ENCODE measurements around the gene ROBO1.
A peak's percentile ranks its signal among the peaks of the same experiment; 100 is the strongest.

The ROBO1 gene

DNA sequence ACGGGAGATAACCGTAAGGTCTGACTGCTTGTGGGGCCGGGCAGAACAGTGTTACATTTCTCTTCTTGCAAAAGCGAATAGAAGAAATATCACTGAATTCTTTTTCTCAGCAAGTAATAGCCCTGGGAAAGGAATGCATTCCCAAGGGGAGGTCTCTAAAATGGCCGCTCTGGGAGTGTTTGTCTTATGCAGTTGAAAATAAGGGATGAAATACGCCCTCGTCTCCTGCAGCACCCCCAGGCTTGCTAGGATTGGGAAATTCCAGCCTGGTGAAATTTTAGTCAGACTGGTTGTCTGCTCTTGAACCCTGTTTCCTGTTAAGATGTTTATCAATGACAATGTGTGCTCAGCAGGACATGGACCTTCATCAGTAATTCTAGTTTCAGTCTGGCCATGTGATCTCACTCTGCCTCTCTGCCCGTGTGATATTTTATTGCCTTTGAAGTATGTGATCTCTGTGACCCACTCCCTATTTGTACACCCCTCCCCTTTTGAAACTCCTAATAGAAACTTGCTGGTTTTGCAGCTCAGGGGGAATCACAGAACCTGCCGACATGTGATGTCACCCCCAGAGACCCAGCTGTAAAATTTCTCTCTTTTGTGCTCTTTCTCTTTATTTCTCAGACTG lies 715.6 kb downstream of the ROBO1 start:
- TF ChIP-seq, protein P1, sequence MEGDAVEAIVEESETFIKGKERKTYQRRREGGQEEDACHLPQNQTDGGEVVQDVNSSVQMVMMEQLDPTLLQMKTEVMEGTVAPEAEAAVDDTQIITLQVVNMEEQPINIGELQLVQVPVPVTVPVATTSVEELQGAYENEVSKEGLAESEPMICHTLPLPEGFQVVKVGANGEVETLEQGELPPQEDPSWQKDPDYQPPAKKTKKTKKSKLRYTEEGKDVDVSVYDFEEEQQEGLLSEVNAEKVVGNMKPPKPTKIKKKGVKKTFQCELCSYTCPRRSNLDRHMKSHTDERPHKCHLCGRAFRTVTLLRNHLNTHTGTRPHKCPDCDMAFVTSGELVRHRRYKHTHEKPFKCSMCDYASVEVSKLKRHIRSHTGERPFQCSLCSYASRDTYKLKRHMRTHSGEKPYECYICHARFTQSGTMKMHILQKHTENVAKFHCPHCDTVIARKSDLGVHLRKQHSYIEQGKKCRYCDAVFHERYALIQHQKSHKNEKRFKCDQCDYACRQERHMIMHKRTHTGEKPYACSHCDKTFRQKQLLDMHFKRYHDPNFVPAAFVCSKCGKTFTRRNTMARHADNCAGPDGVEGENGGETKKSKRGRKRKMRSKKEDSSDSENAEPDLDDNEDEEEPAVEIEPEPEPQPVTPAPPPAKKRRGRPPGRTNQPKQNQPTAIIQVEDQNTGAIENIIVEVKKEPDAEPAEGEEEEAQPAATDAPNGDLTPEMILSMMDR (conservative IDR thresholded peaks at IDR 0.05; ENCODE audit: low read depth) = no peak
- CTCF ChIA-PET = no interaction called here
- no peak for DNase-seq (ENCODE audit: low spot score)

DNA sequence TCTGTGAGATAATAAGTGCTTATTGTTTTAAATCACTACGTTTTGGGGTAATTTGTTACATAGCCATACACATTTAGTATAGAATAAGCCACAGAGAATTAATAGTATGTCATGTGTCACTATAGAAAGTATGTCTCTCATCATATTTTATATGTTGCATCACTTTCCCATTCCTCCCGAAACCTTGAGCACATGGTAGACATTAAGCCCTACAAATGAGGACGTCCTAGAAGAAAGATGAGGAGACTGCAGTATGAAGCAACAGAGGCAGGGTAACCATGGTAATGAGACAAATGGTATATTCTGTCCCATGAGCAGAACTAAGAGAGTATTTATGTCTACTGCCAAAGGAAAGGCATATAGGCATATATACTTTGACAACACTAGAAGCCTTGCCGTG lies 720.2 kb downstream of the ROBO1 start:
- POLR2A ChIA-PET (ENCODE audit: low non-redundant PET) = no interaction called here

More for the DNA sequence above, 715.6 kb downstream of the ROBO1 start:
- POLR2A ChIA-PET (ENCODE audit: low non-redundant PET) = no interaction called here
- H3K27ac ChIP-seq = no peak overlapping the region

DNA sequence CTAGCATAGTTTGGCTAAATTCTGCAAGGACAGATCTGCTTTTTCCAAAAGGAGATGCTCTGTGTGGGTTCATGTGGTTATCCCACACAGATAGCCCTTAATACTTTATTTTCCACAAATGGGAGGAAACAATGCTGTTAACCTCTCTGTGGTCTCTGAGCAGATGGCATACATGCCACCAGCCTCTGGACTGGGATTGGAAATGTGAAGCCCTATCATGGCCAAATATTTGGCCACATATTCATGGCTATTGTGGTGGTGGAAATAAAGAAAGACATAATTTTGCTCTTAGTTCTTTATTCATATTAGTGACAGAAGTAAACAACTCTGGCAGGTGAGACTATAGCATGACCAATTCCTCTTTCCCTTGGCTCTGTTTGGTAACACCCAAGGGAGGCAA lies 726.2 kb downstream of the ROBO1 start:
- POLR2A ChIA-PET (ENCODE audit: low non-redundant PET) = no interaction called here
- TF ChIP-seq, protein P1 (conservative IDR thresholded peaks at IDR 0.05; ENCODE audit: low read depth) = no peak
- no peak overlapping the region for H3K27ac ChIP-seq
- CTCF ChIA-PET = no interaction called here
- DNase-seq (ENCODE audit: low spot score) = no peak

More for the DNA sequence above, 720.2 kb downstream of the ROBO1 start:
- H3K27ac ChIP-seq = no peak overlapping the region
- DNase-seq (ENCODE audit: low spot score) = no peak
- CTCF ChIA-PET = no interaction called here
- TF ChIP-seq, protein P1 (conservative IDR thresholded peaks at IDR 0.05; ENCODE audit: low read depth) = no peak

DNA sequence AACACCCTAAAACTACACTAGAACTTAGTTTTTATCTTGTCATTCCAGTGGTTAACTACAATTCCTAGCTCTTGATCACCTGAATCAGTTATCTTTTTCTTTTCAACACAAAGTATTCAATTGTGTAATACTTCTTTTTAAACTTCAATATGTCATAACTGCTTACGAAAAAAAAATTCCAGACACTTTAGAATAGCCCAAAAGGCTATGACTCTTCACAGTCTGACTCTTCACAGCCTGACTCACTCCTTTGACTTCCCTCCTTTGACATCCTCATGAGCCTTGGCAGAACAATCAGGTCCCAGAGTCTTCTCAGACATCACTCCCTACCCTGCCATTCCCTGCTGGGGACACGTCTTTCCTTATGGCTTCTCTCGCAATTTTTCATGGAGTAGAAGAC lies 727.1 kb downstream of the ROBO1 start:
- POLR2A ChIA-PET (ENCODE audit: low non-redundant PET) = no interaction called here
- CTCF ChIA-PET = no interaction called here
- H3K27ac ChIP-seq = no peak overlapping the region
- TF ChIP-seq, protein P1 (conservative IDR thresholded peaks at IDR 0.05; ENCODE audit: low read depth) = no peak
- DNase-seq (ENCODE audit: low spot score) = peak; percentile 26

DNA sequence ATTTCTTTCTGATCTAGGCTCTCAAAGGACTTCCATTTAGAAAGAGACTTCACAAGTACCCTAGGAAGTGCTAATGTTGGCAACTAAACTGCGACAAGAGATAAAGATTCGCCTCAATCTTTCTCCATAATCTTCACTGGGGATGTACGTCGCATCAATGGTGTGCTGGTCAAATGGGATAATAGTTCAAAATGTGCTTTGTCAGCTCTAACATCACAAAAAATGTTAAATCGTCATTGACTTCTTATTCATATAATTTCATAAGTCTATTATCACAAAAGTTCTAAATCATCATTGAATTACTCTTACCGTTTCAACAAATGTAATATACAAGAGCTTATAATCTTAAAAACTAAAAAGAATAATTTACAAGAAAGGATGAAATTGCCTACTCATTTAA lies 727.7 kb downstream of the ROBO1 start:
- POLR2A ChIA-PET (ENCODE audit: low non-redundant PET) = no interaction called here
- TF ChIP-seq, protein P1 (conservative IDR thresholded peaks at IDR 0.05; ENCODE audit: low read depth) = no peak
- no peak for DNase-seq (ENCODE audit: low spot score)
- no peak overlapping the region for H3K27ac ChIP-seq
- CTCF ChIA-PET = no interaction called here

DNA sequence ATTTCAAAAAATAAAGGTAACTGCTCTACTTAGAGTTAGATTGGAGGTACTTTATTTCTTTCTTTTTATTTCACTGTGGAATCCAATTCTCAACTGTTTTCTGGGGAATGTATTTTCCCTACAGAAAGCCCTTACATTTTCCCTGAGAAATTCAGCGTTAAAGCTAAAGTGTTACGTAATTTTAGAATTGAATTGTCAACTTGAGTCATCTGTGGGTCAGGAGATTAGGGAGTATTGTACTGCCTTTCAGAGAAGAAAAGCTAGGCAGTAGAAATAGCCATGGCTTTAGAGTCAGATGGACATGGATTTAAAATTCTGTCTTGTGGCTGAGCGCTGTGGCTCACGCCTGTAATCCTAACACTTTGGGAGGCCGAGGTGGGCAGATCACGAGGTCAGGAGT lies 728.6 kb downstream of the ROBO1 start:
- POLR2A ChIA-PET (ENCODE audit: low non-redundant PET) = no interaction called here
- CTCF ChIA-PET = no interaction called here
- H3K27ac ChIP-seq = no peak overlapping the region

More for the DNA sequence above, 728.6 kb downstream of the ROBO1 start:
- no peak for DNase-seq (ENCODE audit: low spot score)
- TF ChIP-seq, protein P1 (conservative IDR thresholded peaks at IDR 0.05; ENCODE audit: low read depth) = no peak

Measured in RWPE1 (cell line).